Activated CD4-positive, alpha-beta T cell treated with anti-CD3 and anti-CD28 coated beads, Interleukin-2, Interleukin-6, amounts not matched to agents 100 ng/mL and 50 ng/mL, durations not matched to agents 16 hours and 8 hours (primary cell): ENCODE results near the gene RFWD3.
"Not testable (repeated sequence)": the region's sequence is repeated elsewhere in the genome, so short reads cannot be mapped to it uniquely, and the experiment has no call there.

Experiments
- DNase-seq: peaks from one replicate; pipeline ENCODE4 v3.0.0-alpha.2; 2020

Gene RFWD3

GRCh38 chr16:74660383-74660782 lies 6.3 kb downstream of the RFWD3 start:
- DNase-seq: no peak

DNA sequence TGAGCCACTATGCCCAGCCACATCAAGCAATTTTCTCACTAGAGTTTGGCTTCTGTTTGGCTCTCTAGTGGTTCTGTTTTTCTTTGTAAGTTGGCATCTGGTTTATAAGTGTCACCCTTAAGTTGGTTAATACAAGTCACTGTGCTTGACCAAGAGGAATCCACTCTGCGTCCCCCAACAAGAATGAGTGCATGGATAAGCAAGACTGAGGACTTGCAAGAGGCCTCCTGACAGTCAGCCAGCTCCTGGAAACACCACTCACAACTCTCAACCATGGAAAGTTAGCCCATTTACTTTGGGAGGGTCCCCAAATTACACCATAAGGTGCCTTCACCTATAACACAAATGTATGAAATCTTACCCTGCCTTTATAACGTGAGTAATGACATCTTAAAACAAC lies 7.6 kb downstream of the RFWD3 start:
- no peak for DNase-seq

DNA sequence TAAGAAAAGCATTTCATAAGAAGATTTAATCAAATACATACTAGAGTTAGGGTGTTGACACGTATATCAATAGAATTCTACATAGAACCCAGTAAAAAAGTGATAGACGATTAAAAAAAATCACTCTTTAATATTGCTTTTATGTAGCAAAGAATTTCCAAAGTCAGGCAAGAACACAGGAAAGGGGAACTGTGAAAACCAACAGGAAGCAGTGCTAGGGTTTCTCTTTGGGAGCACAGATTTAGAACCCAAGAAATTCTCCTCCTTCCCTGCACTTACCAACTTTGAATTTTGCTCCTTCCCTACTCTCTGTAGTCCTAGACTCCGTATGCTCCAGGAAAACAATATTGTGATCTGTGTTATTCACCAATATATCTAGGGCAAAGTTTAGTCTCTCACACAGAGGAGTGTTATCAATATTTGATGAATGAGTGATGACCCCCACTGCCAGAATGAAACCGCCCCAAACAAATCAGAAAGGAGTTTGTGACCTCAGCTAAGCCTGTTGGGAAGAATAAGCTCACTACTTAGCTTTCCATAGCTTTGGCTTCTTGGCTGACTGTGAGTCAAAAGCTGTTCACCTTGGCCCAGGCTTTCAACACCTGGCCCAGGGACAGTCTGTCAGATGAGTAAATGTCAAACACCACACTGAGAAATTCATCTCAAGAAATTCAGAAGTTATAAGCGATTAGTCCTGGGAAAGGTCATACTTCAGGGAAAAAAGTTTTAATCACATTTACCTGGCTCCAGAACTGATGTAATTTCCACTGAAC lies 8.6 kb downstream of the RFWD3 start:
- DNase-seq: no peak

- no peak for DNase-seq
These were observed 12.1 kb downstream of the RFWD3 start for GRCh38 chr16:74654536-74655050.

DNA sequence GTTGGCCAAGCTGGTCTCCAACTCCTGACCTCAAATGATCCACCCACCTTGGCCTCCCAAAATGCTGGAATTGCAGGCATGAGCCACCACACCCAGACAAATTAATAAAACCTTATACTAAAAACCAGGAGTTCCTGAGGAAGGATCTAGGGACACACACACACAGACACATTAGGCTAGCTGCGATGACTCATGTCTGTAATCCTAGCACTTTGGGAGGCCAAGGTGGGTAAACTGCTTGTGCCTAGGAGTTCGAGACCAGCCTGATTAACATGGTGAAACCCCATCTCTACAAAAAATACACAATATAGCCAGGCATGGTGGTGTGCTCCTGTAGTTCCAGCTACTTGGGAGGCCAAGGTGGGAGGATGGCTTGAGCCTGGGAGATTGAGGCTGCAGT lies 13.8 kb downstream of the RFWD3 start:
- not testable (repeated sequence) for DNase-seq

DNA sequence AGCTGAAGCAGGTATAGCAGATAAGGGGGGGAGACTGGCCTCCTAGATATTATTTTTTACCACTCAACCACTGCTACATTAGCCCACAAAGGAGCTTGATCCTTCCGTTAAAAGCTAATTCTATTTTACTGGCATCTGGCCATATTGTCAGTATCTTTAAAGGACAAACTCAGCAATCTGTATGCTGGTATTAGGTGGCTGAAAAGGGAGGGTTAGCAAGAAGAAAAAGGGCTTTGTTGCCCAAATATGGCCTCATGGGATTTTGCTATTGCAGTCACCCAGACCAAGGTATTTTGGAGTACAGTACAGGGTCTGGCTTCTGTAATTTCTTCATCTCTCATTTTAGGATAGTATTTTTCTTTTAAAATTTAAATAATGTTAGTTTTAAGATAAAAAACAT lies 14.4 kb downstream of the RFWD3 start:
- DNase-seq: no peak

GRCh38 chr16:74651841-74652240 lies 14.8 kb downstream of the RFWD3 start:
- no peak for DNase-seq

DNA sequence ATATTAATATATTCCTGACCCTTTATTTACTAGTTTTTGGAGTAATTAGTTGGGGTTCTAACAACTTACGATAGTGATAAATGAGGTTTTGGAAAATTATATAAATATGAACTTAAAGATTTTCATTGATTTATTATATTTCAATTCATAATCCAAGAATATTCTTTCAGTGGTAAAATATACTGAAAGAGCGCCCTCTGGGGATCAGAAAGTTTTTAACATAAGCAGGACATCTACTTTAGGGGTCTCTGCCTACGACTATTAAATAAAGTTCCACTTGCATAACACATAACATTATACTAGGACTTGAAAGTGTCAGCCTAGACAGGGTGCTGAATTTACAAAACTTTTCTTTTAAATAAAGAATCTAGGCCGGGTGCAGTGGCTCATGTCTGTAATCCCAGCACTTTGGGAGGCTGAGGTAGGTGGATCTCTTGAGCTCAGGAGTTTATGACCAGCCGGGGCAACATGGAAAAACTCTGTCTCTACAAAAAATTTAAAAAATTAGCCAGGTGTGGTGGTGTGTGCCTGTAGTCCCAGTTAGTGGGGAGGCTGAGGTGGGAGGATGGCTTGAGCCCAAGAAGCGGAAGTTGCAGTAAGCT lies 15.6 kb downstream of the RFWD3 start:
- DNase-seq: no peak

DNA sequence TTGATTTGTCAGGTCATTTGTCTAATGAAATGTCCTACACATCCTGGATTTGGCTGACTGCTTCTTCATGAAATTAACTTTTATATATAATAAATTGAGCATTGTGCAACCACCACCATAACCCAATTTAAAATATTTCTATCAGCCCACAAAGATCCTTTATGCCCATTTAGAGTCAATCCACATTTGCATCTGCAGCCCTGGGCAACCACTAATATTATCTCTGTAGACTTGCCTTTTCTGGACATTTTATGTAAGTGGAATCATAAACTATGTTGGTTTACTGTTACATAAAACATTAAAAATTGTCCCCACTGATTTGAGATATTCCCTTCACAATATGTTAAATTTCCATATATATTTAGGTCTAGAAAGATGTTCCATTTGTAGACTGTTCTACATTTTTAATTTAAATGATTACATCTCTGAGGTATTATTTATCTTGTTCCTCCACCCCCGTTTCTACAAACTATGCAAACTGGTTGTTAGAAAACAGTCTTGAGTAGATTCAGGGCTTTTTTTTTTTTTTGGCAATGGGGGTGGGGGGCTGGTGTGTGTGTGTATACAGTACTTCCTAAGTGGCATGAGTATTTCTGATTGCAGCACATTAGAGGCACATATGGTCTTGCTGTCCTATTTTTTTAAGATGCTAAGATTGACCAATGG lies 16.7 kb downstream of the RFWD3 start:
- DNase-seq: no peak

DNA sequence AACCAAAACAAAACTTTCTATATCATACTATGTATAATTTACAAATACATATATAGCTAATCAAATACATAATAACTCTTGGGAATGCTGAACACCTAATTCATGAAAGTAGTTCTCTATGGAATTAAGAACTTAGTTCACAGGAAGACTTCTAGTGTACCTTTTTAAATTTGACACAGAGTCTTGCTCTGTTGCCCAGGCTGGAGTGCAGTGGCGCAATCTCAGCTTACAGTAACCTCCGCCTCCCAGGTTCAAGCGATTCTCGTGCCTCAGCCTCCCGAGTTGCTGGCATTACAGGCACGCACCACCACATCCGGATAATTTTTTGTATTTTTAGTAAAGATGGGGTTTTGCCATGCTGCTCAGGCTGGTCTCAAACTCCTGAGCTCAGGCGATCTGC lies 24.7 kb downstream of the RFWD3 start:
- DNase-seq: no peak

DNA sequence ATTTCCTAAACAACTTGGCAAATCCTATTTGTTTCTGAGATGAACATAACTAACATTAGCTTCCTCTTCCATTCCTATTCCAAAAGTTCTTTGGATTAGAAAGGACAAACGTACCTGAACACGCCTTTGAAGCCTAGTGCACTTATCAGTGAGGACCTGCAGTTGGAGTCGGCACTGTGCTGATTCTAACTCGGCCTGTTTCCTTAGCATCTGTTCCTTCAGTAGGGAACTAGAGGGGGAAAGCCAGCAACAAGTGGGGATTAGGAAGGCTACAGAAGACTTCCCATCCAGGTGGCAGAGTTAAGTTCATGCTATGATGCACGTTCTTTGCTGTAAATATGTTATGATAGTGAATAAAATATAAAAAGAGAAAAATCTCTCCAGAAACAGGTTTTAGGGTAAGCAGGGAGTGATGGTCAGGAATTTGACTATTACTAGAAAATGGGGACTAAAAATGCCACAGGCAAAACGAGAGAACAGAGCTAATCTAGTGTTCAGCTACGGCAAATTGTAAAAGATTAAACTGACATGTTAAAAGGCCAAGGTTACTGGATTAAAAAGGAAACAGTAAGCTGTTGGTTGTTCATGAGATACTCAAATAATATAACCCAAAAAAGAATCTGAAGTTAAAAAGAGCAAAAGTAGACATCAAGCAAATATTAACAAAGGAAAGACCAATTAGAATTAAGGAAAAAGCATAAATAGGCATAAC lies 28.8 kb downstream of the RFWD3 start:
- DNase-seq: no peak

DNA sequence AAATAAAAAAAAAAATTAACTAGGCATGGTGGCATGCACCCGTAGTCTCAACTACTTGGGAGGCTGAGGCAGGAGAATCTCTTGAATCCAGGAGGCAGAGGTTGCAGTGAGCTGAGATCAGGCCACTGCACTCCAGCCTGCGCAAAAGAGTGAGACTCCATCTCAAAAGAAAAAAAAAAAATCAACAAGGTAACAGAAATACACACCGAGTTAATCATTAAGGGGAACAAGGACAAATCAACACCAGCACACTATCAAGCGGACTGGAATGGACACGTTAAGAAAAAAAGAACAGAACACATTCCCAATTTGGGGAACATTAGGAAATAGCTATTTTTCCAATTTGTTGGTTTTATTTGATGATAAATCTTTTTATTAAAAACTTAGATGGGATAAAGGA lies 31.4 kb downstream of the RFWD3 start:
- no peak for DNase-seq

DNA sequence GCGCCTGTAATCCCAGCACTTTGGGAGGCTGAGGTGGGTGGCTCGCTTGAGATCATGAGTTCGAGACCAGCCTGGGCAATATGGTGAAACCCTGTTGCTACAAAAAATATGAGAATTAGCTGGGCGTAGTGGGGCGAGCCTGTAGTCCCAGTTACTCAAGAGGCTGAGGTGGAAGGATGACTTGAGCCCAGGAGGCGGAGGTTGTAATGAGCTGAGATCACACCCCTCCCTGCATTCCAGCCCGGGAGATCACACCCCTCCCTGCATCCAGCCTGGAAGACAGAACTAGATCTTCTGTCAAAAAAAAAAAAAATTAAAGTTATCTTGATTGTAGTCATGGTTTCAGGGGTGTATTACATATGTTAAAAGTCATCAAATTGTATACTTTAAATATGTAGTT lies 33.0 kb downstream of the RFWD3 start:
- DNase-seq: no peak

DNA sequence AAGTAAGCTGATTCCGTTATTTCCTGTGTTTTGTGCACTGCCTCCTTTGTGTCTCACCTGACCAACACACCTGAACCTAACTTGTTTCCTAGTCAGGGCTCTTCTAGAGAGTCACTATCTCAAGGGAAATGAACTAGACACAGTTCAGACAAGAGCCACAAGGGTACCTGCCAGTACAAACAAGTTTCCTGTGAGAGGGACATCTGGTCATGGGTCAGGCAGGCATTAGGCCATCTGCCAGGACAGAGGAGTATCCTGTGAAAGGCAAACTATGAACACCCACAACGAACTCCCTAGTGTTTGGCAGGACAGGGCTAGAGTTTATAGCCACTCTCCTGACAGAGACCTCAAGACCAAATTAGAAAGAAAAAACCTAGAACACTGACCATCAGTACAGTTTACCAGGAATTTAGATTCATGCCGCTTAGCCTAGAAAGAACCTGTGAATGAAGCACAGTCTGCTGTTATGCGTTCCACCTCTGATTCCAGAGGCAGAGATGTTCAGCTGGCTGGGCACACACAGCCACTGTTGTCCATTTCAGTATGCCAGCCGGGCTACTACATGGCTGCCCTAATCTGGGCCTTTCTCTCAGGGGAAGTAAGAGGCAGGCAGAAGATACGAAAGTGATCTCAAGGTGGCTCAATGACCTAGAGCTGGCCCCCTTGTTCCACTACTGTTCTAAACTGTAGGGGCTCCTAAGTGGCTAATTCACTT lies 39.0 kb downstream of the RFWD3 start:
- no peak for DNase-seq

- peak; percentile 26 for DNase-seq
These were observed 39.8 kb downstream of the RFWD3 start for GRCh38 chr16:74626741-74627416.

DNA sequence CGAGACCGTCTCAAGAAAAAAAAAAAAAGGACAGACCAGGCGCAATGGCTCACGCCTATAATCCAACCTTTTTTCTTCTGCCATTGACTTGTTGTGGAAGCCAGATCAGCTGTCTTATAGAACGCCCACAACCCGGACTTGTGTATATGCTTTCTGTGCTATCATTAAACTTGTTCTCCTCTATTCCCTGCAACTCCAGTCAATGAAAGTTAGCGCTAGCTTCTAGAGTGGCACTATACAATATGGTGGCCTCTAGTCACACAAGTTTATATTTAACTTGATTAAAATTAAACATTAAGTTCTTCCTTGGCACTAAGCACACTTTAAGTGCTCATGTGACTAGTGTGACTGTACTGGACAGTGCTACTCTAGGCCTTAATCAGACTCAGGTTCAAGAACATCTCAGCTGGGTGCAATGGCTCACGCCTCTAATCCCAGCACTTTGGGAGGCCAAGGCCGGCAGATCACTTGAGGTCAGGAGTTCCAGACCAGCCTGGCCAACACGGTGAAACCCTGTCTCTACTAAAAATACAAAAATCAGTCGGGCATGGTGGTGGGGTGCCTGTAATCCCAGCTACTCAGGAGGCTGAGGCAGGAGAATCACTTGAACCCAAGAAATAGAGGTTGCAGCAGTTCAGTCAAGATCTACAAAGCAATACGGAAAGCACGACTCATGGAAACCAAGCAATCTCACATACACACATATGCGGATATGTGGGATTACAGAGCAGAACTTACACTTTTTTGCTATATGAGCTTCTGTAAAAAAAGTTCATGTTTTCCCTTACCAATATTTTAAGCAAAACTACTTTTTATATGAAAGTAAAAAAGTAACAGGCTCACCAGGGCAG lies 41.0 kb downstream of the RFWD3 start:
- DNase-seq: peak; percentile 32

- DNase-seq: no peak
These were observed 42.8 kb downstream of the RFWD3 start for GRCh38 chr16:74623839-74624235.

GRCh38 chr16:74623214-74623838 lies 43.4 kb downstream of the RFWD3 start:
- DNase-seq: peak; percentile 48

- no peak for DNase-seq
These were observed 44.7 kb downstream of the RFWD3 start for GRCh38 chr16:74622005-74622404.

GRCh38 chr16:74617206-74617788 lies 49.4 kb downstream of the RFWD3 start:
- DNase-seq: no peak
